LNCaP clone FGC (cell line): ENCODE results near the gene CDK5RAP2.

Source experiments
- DNase-seq: peaks from one replicate; pipeline ENCODE4 v3.0.0-alpha.2; 2011; ENCODE audit warnings: low read depth
- H3K4me3 ChIP-seq: 2 replicates; pipeline ENCODE4 v1.5.1; 2011; ENCODE audit warnings: mild to moderate bottlenecking, low read depth, low read length, control low read depth
- CTCF ChIP-seq: IDR thresholded peaks from 2 replicates; pipeline ENCODE4 v1.5.1; 2012; ENCODE audit warnings: mild to moderate bottlenecking; ENCODE audit not compliant: control insufficient read depth, insufficient read depth; ENCODE audit errors: extremely low read depth

The CDK5RAP2 gene

GRCh38 chr9:120385606-120386389 is 194.2 kb downstream of the CDK5RAP2 start:
- no peak for DNase-seq
- 0 out of 2 replicates have a peak overlapping the region, but pooled peaks have one; percentile 3 for H3K4me3 ChIP-seq
- TF ChIP-seq CTCF = no peak

- no peak for TF ChIP-seq CTCF
- DNase-seq = no peak
- H3K4me3 ChIP-seq = no peak overlapping the region
Observed at GRCh38 chr9:120384925-120385272, 195.1 kb downstream of the CDK5RAP2 start.

GRCh38 chr9:120383999-120384924 is 195.7 kb downstream of the CDK5RAP2 start:
- no peak for DNase-seq
- no peak for TF ChIP-seq CTCF
- H3K4me3 ChIP-seq = no peak overlapping the region

GRCh38 chr9:120383611-120383998 is 196.4 kb downstream of the CDK5RAP2 start:
- no peak for DNase-seq
- H3K4me3 ChIP-seq = no peak overlapping the region
- no peak for TF ChIP-seq CTCF

GRCh38 chr9:120382453-120382852 is 197.5 kb downstream of the CDK5RAP2 start:
- H3K4me3 ChIP-seq = no peak overlapping the region
- DNase-seq = no peak
- no peak for TF ChIP-seq CTCF

GRCh38 chr9:120381839-120382238 is 198.1 kb downstream of the CDK5RAP2 start:
- H3K4me3 ChIP-seq = no peak overlapping the region
- TF ChIP-seq CTCF = no peak
- no peak for DNase-seq
